K562 (cell line): ENCODE results near the gene CDC42EP5. TPM values are rescaled to one million over a fixed set of nuclear protein-coding genes. Genes with fewer than 3 reads are reported as not detected.

Source experiments
- ATF7 ChIP-seq: fragments of 450-650 bp; IDR thresholded peaks from 2 replicates; pipeline ENCODE4 v1.7.1; 2014; ENCODE audit warnings: mild to moderate bottlenecking, moderate library complexity
- CBFA2T3 ChIP-seq: fragments of 450-650 bp; IDR thresholded peaks from 2 replicates; pipeline ENCODE4 v1.6.1; 2017
- CCAR2 ChIP-seq: fragments of 200-400 bp; formaldehyde crosslinking; IDR thresholded peaks from 2 replicates; pipeline ENCODE4 v1.6.1; 2017; ENCODE audit warnings: mild to moderate bottlenecking, low read depth, low read length
- DNMT1 ChIP-seq: fragments of 450-650 bp; IDR thresholded peaks from 2 replicates; pipeline ENCODE4 v1.6.1; 2016; ENCODE audit warnings: antibody characterized with exemption, mild to moderate bottlenecking
- FOXP4 ChIP-seq: sonication (generic); formaldehyde crosslinking; IDR thresholded peaks from 2 replicates; pipeline ENCODE4 v1.8.0; 2022; ENCODE audit warnings: mild to moderate bottlenecking, missing genetic modification reagents, borderline replicate concordance
- HDAC3 ChIP-seq: fragments of 450-650 bp; IDR thresholded peaks from 2 replicates; pipeline ENCODE4 v1.6.1; 2018; ENCODE audit warnings: borderline replicate concordance, mild to moderate bottlenecking, moderate library complexity; ENCODE audit not compliant: partially characterized antibody
- MAZ ChIP-seq, 2 experiments: fragments of 450-650 bp in 1 of 2; sonication (generic) in 1 of 2; formaldehyde crosslinking; IDR thresholded peaks in 1 of 2; conservative IDR thresholded peaks in 1 of 2; 2 replicates each; pipeline versions ENCODE4 v1.4.0 to v1.5.0; 2020; ENCODE audit warnings: mild to moderate bottlenecking in 1 of 2, missing genetic modification reagents in 1 of 2
- MGA ChIP-seq: fragments of 450-650 bp; IDR thresholded peaks from 2 replicates; pipeline ENCODE4 v1.6.1; 2016; ENCODE audit warnings: mild to moderate bottlenecking, moderate library complexity
- NCOA6 ChIP-seq: fragments of 450-650 bp; IDR thresholded peaks from 2 replicates; pipeline ENCODE4 v1.6.1; 2017; ENCODE audit warnings: mild to moderate bottlenecking
- RBFOX2 ChIP-seq: fragments of 200-400 bp; formaldehyde crosslinking; IDR thresholded peaks from 2 replicates; pipeline ENCODE4 v1.6.1; 2017; ENCODE audit warnings: low read depth, mild to moderate bottlenecking, low read length, moderate library complexity
- RBM25 ChIP-seq: fragments of 200-400 bp; formaldehyde crosslinking; IDR thresholded peaks from 2 replicates; pipeline ENCODE4 v1.6.1; 2018; ENCODE audit warnings: low read length, low read depth, moderate library complexity; ENCODE audit not compliant: severe bottlenecking
- RFX1 ChIP-seq: fragments of 450-650 bp; IDR thresholded peaks from 2 replicates; pipeline ENCODE4 v1.6.1; 2016; ENCODE audit warnings: mild to moderate bottlenecking, moderate library complexity
- RUNX1 ChIP-seq: sonication (generic); IDR thresholded peaks from 2 replicates; pipeline ENCODE4 v1.6.1; 2016; ENCODE audit warnings: antibody characterized with exemption, low read depth
- ZNF57 ChIP-seq: fragments of 450-650 bp; formaldehyde crosslinking; IDR thresholded peaks from 2 replicates; pipeline ENCODE4 v1.4.0; 2020; ENCODE audit warnings: mild to moderate bottlenecking, moderate library complexity
- polyA plus RNA-seq, 8 experiments: library from polyadenylated mRNA; depleted of rRNA in 4 of 8; stranded (reverse) in 5 of 8; unstranded in 3 of 8; fragments of >200 nt; fragmentation: Nextera tagmentation in 2 of 8; fragmentation: Illumina TruSeq in 1 of 8; extraction: Ambion mirVana in 2 of 8; extraction: Trizol in 1 of 8; gene quantifications; 2 replicates each; pipeline versions ENCODE4 v1.2.1 to v1.2.3, GENCODE V29; 2011 to 2014; ENCODE audit warnings: inconsistent platforms in 1 of 8, missing spikeins in 1 of 8
- total RNA-seq, 7 experiments: library from RNA; depleted of rRNA in 6 of 7; stranded (reverse); fragments of >200 nt in 6 of 7; fragmentation: Illumina TruSeq in 2 of 7; extraction: Trizol in 2 of 7; gene quantifications; 2 replicates each; pipeline versions ENCODE4 v1.2.1 to v1.2.3, GENCODE V29; 2011 to 2021; ENCODE audit warnings: low replicate concordance in 1 of 7

The CDC42EP5 gene
- total and polyA plus RNA-seq, 9 of the 15 experiments (the other 6 are each of a cell fraction or from before 2014, with no cell fraction given): 0.15 to 0.38 TPM; not detected in 7

GRCh38 chr19:54448774-54449700 lies 24.1 kb downstream of the CDC42EP5 start, which contains the start of gene LENG8 (continued):
- TF ChIP-seq RFX1 (peak; percentile 80), NCOA6 (peak; percentile 96), MGA (peak; percentile 93), MAZ (CRISPR knock-in tag; conservative IDR thresholded peaks at IDR 0.05 in 1 of 2, IDR thresholded peaks at IDR 0.05 in 1 of 2) (peak; percentile 35 to 65; a peak in 3 of 4 replicates), RUNX1 (no peak), RBFOX2 (peak; percentile 96), CCAR2 (no peak), HDAC3 (no peak), FOXP4 (CRISPR knock-in tag) (peak; percentile 82; the same call in 1 of the 2 replicates), DNMT1 (no peak), ATF7 (peak; percentile 95), RBM25 (no peak), ZNF57 (CRISPR knock-in tag) (peak; percentile 32; the same call in 1 of the 2 replicates), CBFA2T3 (no peak)
